Testis (tissue), 3 donors: ENCODE results near the gene AHCTF1. TPM values are rescaled to one million over a fixed set of nuclear protein-coding genes. Genes with fewer than 3 reads are reported as not detected.
"Not testable (repeated sequence)": the region's sequence is repeated elsewhere in the genome, so short reads cannot be mapped to it uniquely, and the experiment has no call there.

Experiments
- DNase-seq: peaks from one replicate; pipeline ENCODE4 v3.0.0-alpha.2; 2019
- H3K27ac ChIP-seq, 2 donors: fragments of 200-600 bp; sonication (generic); one replicate each; pipeline ENCODE4 v1.5.1; 2019
- H3K27me3 ChIP-seq: fragments of 200-600 bp; sonication (generic); one replicate; pipeline ENCODE4 v1.5.1; 2019
- H3K36me3 ChIP-seq: fragments of 200-600 bp; sonication (generic); one replicate; pipeline ENCODE4 v1.5.1; 2017; ENCODE audit warnings: low read depth; ENCODE audit errors: missing control alignments
- H3K4me1 ChIP-seq: fragments of 200-600 bp; sonication (generic); one replicate; pipeline ENCODE4 v1.5.1; 2019
- H3K4me3 ChIP-seq, 2 donors: fragments of 200-600 bp; sonication (generic); one replicate each; pipeline ENCODE4 v1.5.1; 2017 to 2019
- H3K9me3 ChIP-seq: fragments of 200-600 bp; sonication (generic); one replicate; pipeline ENCODE4 v1.5.1; 2017
- CTCF ChIP-seq, 3 experiments: fragments of 450-650 bp in 2 of 3; fragments of 200-600 bp in 1 of 3; sonication (generic) in 1 of 3; IDR thresholded peaks; one replicate each; pipeline ENCODE4 v1.5.1; 2016 to 2019; ENCODE audit warnings: antibody characterized with exemption in 3 of 3, mild to moderate bottlenecking in 2 of 3, moderate library complexity in 1 of 3
- POLR2A ChIP-seq: fragments of 450-650 bp; IDR thresholded peaks from one replicate; pipeline ENCODE4 v1.6.1; 2017; ENCODE audit warnings: antibody characterized with exemption, mild to moderate bottlenecking, moderate library complexity
- WGBS, 2 donors: methylation state at CpG; one replicate each; pipeline ENCODE4 v1.1.5; 2018; 5-methylcytosine and 5-hydroxymethylcytosine counted together
- intact Hi-C: fragments of 100-400 bp; cut with DNase I; formaldehyde crosslinking; loops from one replicate; pipeline ENCODE4 v1.15.1; 2023; ENCODE audit warnings: low total_unique reads
- polyA plus RNA-seq: library from polyadenylated mRNA; stranded (reverse); fragments of 350-450 nt; fragmentation: Illumina TruSeq; extraction: RNeasy Lipid Tissue Mini Kit (QIAGEN cat#74804); gene quantifications from one replicate; pipeline ENCODE4 v1.2.3, GENCODE V29; 2014; ENCODE audit warnings: low read depth, low replicate concordance; ENCODE audit not compliant: insufficient read depth
- total RNA-seq, 2 donors: library from RNA; depleted of rRNA; stranded (reverse); fragments of >200 nt; gene quantifications; one replicate each; pipeline ENCODE4 v1.2.3, GENCODE V29; 2016

AHCTF1 gene
- total and polyA plus RNA-seq, 3 donors from 2014 or later = 58.6 to 97.6 (median 66.2) TPM

DNA sequence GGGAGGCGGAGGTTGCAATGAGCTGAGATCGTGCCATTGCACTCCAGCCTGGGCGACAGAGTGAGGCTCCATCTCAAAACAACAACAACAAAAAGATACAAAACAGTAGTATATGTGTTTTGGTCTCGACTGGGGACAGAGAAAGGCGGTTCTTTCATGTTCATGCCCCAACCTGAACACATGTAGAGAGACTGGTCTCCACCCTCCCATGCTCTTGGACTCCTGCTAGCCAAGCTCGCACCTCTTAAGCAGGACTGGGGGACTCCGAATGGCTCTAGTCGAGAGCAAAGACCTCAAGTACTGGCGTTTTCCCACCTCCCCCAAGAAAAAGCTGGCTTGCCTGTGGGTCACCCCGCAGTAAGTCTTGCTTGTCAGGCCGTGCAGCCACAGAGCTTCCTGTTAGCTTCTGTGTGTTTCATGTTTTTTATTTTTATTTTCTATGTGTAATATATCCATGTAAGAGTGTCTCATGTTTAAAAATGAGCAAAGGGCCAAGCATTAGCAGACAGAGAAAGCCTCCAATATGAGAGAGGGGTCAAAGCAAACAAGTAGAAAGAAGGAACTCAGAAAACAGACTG, 116.0 kb downstream of the AHCTF1 start:
- intact Hi-C loops = no loop called here
- H3K4me3 ChIP-seq = no peak overlapping the region
- no peak for DNase-seq

DNA sequence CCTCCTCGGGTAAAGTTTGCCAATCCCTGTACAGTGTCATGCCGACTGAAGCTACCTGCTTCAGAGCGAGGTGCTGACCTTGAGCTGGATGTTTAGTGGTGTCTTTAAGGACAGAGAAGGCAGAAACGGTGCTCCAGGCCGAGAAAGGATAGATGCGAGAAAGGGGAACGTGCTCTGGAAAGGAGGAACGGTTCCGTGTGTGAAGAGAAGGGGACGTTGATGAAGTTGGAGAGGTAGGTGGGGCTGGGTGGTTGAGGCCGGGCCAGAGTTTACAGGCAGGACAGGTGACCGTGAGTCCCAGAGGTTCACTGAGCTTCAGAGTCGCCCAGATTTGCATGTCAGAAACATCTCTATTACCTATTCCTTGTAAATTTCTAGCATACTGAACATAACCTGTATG, 116.9 kb downstream of the AHCTF1 start:
- no peak for TF ChIP-seq POLR2A
- no peak for TF ChIP-seq CTCF (IDR thresholded peaks at IDR 0.05)
- Histone ChIP-seq H3K27ac (no peak overlapping the region), H3K4me1 (no peaks in the 10 kb centered on the region), H3K9me3 (no peaks in the 10 kb centered on the region), H3K27me3 (no peaks in the 10 kb centered on the region), H3K36me3 (no peaks in the 10 kb centered on the region), H3K4me3 (no peak overlapping the region)
- 91 to 94% methylated on average over 13 of the region's 13 CpGs for WGBS, 2 donors
- DNase-seq = no peak
- intact Hi-C loops = no loop called here

More for the DNA sequence above, 116.0 kb downstream of the AHCTF1 start:
- TF ChIP-seq CTCF (IDR thresholded peaks at IDR 0.05) = no peak
- no peak for TF ChIP-seq POLR2A
- no peaks in the 10 kb centered on the region for H3K4me1 ChIP-seq
- no peaks in the 10 kb centered on the region for H3K9me3 ChIP-seq
- 81 to 83% methylated on average over 11 of the region's 11 CpGs for WGBS, 2 donors
- no peaks in the 10 kb centered on the region for H3K27me3 ChIP-seq
- no peak overlapping the region for H3K27ac ChIP-seq
- H3K36me3 ChIP-seq = no peaks in the 10 kb centered on the region

GRCh38 chr1:246813325-246813724, 118.4 kb downstream of the AHCTF1 start:
- H3K27ac ChIP-seq, H3K4me1 ChIP-seq, intact Hi-C loops, H3K9me3 ChIP-seq, H3K4me3 ChIP-seq, DNase-seq, H3K36me3 ChIP-seq, H3K27me3 ChIP-seq: not testable (repeated sequence)
- 87 to 93% methylated on average over 4 of the region's 4 CpGs for WGBS, 2 donors

GRCh38 chr1:246811985-246812384, 119.8 kb downstream of the AHCTF1 start:
- 90 to 91% methylated on average over 3 of the region's 3 CpGs for WGBS, 2 donors
- Histone ChIP-seq H3K27me3 (no peaks in the 10 kb centered on the region), H3K4me1 (no peaks in the 10 kb centered on the region), H3K9me3 (no peaks in the 10 kb centered on the region), H3K27ac (no peak overlapping the region), H3K4me3 (no peak overlapping the region), H3K36me3 (no peaks in the 10 kb centered on the region)
- intact Hi-C loops = no loop called here
- DNase-seq = no peak
- TF ChIP-seq POLR2A = no peak
- TF ChIP-seq CTCF (IDR thresholded peaks at IDR 0.05) = no peak

GRCh38 chr1:246809473-246809872, 122.3 kb downstream of the AHCTF1 start:
- Histone ChIP-seq H3K27me3 (no peaks in the 10 kb centered on the region), H3K36me3 (no peaks in the 10 kb centered on the region), H3K4me3 (no peak overlapping the region), H3K27ac (no peak overlapping the region), H3K9me3 (no peaks in the 10 kb centered on the region), H3K4me1 (no peaks in the 10 kb centered on the region)
- 87 to 91% methylated on average over 3 to 6 of the region's 6 CpGs for WGBS, 2 donors
- intact Hi-C loops = no loop called here
- no peak for DNase-seq
- TF ChIP-seq CTCF (IDR thresholded peaks at IDR 0.05) = no peak
- no peak for TF ChIP-seq POLR2A
